Measurements from ENCODE around the gene MEGF9. TPM values are rescaled to one million over a fixed set of nuclear protein-coding genes. Genes with fewer than 3 reads are reported as not detected.
"Not testable (repeated sequence)": the region's sequence is repeated elsewhere in the genome, so short reads cannot be mapped to it uniquely, and the experiment has no call there.

The MEGF9 gene
- total and polyA plus RNA-seq, 2 donors (not counting 3 experiments of a cell fraction or from before 2014, with no cell fraction given): 4.0 to 13.0 TPM

DNA sequence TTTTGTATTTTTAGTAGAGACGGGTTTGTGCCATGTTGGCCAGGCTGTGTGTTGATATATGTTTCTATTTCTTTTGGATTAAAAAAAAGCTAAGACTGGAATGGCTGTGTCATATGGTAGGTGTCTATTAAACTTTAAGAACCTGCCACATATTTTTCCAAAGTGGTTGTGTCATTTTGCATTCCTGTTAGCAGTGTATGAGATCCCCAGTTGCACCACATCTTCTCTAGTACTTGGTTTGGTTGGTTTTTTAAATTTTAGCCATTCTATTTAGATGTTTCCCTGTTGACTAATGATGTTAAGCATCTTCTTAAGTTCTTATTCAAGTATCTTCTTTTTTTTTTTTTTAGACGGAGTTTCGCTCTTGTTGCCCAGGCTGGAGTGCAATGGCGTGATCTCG, 36.2 kb upstream of the MEGF9 start:
- POLR2A ChIA-PET: no interaction called here
- H3K9me3 ChIP-seq (replicated peaks; ENCODE audit: control insufficient read depth, insufficient read depth, low read length): no peaks in the 10 kb centered on the region
- DNase-seq (ENCODE audit: low read depth, low spot score): no peak
- no peak overlapping the region for H3K4me2 ChIP-seq (ENCODE audit: insufficient read depth, low read length)
- FAIRE-seq: no peak
- CTCF ChIA-PET: no interaction called here
- TF ChIP-seq MYC (IDR thresholded peaks at IDR 0.05; ENCODE audit: low read depth, low read length) (no peak), JUN (IDR thresholded peaks at IDR 0.05; ENCODE audit: borderline replicate concordance, insufficient read depth, insufficient read length, low read depth) (no peak), FOS (IDR thresholded peaks at IDR 0.05; ENCODE audit: borderline replicate concordance, insufficient read depth, low read length) (no peak), POLR2AphosphoS5 (IDR thresholded peaks at IDR 0.05; ENCODE audit: insufficient read depth, low read depth, low read length) (no peak), EZH2 (IDR thresholded peaks at IDR 0.05; ENCODE audit: borderline replicate concordance, low read depth, low read length, severe bottlenecking) (no peak)
- no peak overlapping the region for H3K9ac ChIP-seq (replicated peaks; ENCODE audit: extremely low read depth, insufficient read depth, low read length)
- dilution Hi-C loops (cut with MboI; ENCODE audit: extremely low pct_ligation_motif_present, low sequenced_read_pairs) (no loop called here), intact Hi-C loops (cut with micrococcal nuclease) (no loop called here)
- no TSS peak for BruUV-seq (replicated peaks)
- no peaks in the 10 kb centered on the region for H3K36me3 ChIP-seq (ENCODE audit: control insufficient read depth in 2 of 2, extremely low read depth in 1 of 2, insufficient read depth in 2 of 2, low read length in 2 of 2)
- H3K79me2 ChIP-seq (ENCODE audit: control insufficient read depth, insufficient read depth, low read length): no peaks in the 10 kb centered on the region
- no peak overlapping the region for H2AFZ ChIP-seq (ENCODE audit: low read depth, low read length)
- no peaks in the 10 kb centered on the region for H3K27me3 ChIP-seq (ENCODE audit: control insufficient read depth in 2 of 2, insufficient read depth in 2 of 2, low read length in 2 of 2)
- H3K4me3 ChIP-seq (replicated peaks in 1 of 3; ENCODE audit: insufficient read depth in 1 of 3, low read depth in 1 of 3, low read length in 3 of 3): no peak overlapping the region
- no peaks in the 10 kb centered on the region for H3K9me1 ChIP-seq (replicated peaks; ENCODE audit: control insufficient read depth, extremely low read depth, insufficient read depth, low read length)
- no peaks in the 10 kb centered on the region for H3K4me1 ChIP-seq (ENCODE audit: control insufficient read depth, extremely low read depth, insufficient read depth, low read length)
- H3K27ac ChIP-seq (ENCODE audit: insufficient read depth, low read depth, low read length): no peak overlapping the region
- no peaks in the 10 kb centered on the region for H4K20me1 ChIP-seq (replicated peaks; ENCODE audit: control insufficient read depth, extremely low read depth, insufficient read depth, low read length)

DNA sequence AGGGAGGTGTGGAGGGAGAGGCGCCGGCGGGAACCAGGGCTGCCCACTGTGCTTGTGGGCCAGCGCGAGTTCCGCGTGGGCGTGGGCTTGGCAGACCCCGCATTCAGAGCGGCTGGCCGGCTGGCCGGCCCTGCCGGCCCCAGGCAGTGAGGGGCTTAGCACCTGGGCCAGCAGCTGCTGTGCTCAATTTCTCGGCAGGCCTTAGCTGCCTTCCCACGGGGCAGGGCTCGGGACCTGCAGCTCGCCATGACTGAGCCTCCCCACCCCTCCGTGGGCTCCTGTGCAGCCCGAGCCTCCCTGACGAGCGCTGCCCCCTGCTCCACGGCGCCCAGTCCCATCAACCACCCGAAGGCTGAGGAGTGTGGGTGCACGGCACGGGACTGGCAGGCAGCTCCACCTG, 32.1 kb upstream of the MEGF9 start:
- H3K4me2 ChIP-seq (ENCODE audit: insufficient read depth, low read length); H3K9me3 ChIP-seq (replicated peaks; ENCODE audit: control insufficient read depth, insufficient read depth, low read length); H3K36me3 ChIP-seq (ENCODE audit: control insufficient read depth in 2 of 2, extremely low read depth in 1 of 2, insufficient read depth in 2 of 2, low read length in 2 of 2); H3K9me1 ChIP-seq (replicated peaks; ENCODE audit: control insufficient read depth, extremely low read depth, insufficient read depth, low read length); H3K27ac ChIP-seq (ENCODE audit: insufficient read depth, low read depth, low read length); dilution Hi-C loops (cut with MboI; ENCODE audit: extremely low pct_ligation_motif_present, low sequenced_read_pairs); POLR2A ChIA-PET; H3K79me2 ChIP-seq (ENCODE audit: control insufficient read depth, insufficient read depth, low read length); H2AFZ ChIP-seq (ENCODE audit: low read depth, low read length); BruUV-seq (replicated peaks); H3K4me3 ChIP-seq (replicated peaks in 1 of 3; ENCODE audit: insufficient read depth in 1 of 3, low read depth in 1 of 3, low read length in 3 of 3); H3K27me3 ChIP-seq (ENCODE audit: control insufficient read depth in 2 of 2, insufficient read depth in 2 of 2, low read length in 2 of 2); FAIRE-seq; DNase-seq (ENCODE audit: low read depth, low spot score); H4K20me1 ChIP-seq (replicated peaks; ENCODE audit: control insufficient read depth, extremely low read depth, insufficient read depth, low read length); H3K4me1 ChIP-seq (ENCODE audit: control insufficient read depth, extremely low read depth, insufficient read depth, low read length); H3K9ac ChIP-seq (replicated peaks; ENCODE audit: extremely low read depth, insufficient read depth, low read length): not testable (repeated sequence)
- intact Hi-C loops (cut with micrococcal nuclease): loop anchor here (10.0 kb wide), 1 partner anchor 648 kb away; no protein-coding TSS in a partner anchor
- CTCF ChIA-PET: interaction anchor here (1.4 to 3.7 kb wide), 4 partner anchors 10 to 126 kb away, joined by 3 to 14 read pairs (median 4); no protein-coding TSS in a partner anchor
